Osteocyte (in vitro differentiated cells): Measurements from ENCODE around the gene SPCS1. TPM values are rescaled to one million over a fixed set of nuclear protein-coding genes. Genes with fewer than 3 reads are reported as not detected.

Experiments
- DNase-seq: peaks from one replicate; pipeline ENCODE4 v3.0.0; 2021; ENCODE audit warnings: mixed read lengths; ENCODE audit not compliant: unreplicated experiment; ENCODE audit errors: extremely low spot score
- H3K27ac Mint-ChIP-seq: one replicate; pipeline ENCODE4 v1.8.0; 2021; ENCODE audit warnings: mild to moderate bottlenecking, mixed read lengths; ENCODE audit not compliant: unreplicated experiment
- H3K27me3 Mint-ChIP-seq: one replicate; pipeline ENCODE4 v1.8.0; 2021; ENCODE audit warnings: mixed read lengths; ENCODE audit not compliant: unreplicated experiment
- H3K36me3 Mint-ChIP-seq: one replicate; pipeline ENCODE4 v1.8.0; 2021; ENCODE audit warnings: mixed read lengths; ENCODE audit not compliant: unreplicated experiment
- H3K4me1 Mint-ChIP-seq: one replicate; pipeline ENCODE4 v1.8.0; 2021; ENCODE audit warnings: mixed read lengths; ENCODE audit not compliant: unreplicated experiment
- H3K4me3 Mint-ChIP-seq: one replicate; pipeline ENCODE4 v1.8.0; 2021; ENCODE audit warnings: mild to moderate bottlenecking, moderate library complexity, mixed read lengths; ENCODE audit not compliant: unreplicated experiment
- H3K9me3 Mint-ChIP-seq: one replicate; pipeline ENCODE4 v1.8.0; 2021; ENCODE audit warnings: mixed read lengths; ENCODE audit not compliant: unreplicated experiment
- CTCF ChIP-seq: fragments of 200-600 bp; sonication (generic); IDR thresholded peaks from 2 replicates; pipeline ENCODE4 v1.5.0; 2021; ENCODE audit warnings: antibody characterized with exemption, mild to moderate bottlenecking, moderate library complexity
- total RNA-seq: library from RNA; stranded (reverse); gene quantifications from 2 replicates; pipeline ENCODE4 v1.2.1, GENCODE V29; 2021

Gene SPCS1
- total RNA-seq, 1 donor from 2014 or later = 120 TPM

DNA sequence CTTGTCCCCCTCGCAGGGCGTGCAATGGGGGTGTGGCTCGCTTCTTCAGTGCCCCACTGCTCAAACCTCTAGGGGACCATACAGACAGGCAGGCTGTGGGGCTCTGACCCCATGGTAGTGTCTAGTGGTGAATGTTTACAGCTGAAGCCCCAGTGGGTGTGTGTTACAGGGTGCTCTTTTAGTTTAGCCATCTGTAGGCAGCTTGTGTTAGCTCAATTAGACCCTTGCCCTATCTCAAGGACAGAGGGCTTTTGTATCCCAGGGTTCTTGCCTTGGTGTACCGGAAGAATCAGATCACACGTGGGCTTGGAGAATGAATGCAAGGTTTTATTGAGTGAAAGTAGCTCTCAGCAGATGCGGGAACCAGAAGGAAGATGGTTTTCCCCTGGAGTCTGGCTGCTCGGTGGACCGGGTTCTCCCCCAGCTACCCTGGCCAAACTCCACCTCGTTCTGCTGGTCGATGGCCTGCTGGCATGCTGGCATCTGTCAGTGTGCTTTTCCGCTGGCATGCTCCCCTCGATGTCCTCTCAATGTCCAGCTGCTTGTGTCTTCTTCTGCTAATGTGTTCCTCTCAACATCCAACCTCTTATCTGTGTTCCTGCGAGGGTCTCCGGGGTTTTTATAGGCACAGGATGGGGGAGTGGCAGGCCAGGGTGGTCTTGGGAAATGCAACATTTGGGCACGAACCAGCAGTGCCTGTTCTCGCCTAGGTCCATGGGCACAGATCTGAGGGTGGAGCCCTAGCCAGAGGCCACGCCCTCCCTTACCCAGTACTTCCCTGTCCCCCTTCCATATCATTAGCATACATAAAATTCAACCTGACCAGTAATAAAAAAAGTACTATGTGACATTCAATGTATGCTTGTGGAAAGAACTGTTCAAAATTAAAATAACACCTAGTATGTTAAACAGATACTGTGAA is 6.6 kb downstream of the SPCS1 start:
- no peak overlapping the region for H3K27ac Mint-ChIP-seq
- H3K27me3 Mint-ChIP-seq = no peaks in the 10 kb centered on the region
- no peaks in the 10 kb centered on the region for H3K9me3 Mint-ChIP-seq
- no peak for TF ChIP-seq CTCF
- H3K4me3 Mint-ChIP-seq = no peak overlapping the region
- peaks cover 16% of the 10 kb centered on the region for H3K36me3 Mint-ChIP-seq
- H3K4me1 Mint-ChIP-seq = peaks cover 6% of the 10 kb centered on the region
- DNase-seq = no peak

DNA sequence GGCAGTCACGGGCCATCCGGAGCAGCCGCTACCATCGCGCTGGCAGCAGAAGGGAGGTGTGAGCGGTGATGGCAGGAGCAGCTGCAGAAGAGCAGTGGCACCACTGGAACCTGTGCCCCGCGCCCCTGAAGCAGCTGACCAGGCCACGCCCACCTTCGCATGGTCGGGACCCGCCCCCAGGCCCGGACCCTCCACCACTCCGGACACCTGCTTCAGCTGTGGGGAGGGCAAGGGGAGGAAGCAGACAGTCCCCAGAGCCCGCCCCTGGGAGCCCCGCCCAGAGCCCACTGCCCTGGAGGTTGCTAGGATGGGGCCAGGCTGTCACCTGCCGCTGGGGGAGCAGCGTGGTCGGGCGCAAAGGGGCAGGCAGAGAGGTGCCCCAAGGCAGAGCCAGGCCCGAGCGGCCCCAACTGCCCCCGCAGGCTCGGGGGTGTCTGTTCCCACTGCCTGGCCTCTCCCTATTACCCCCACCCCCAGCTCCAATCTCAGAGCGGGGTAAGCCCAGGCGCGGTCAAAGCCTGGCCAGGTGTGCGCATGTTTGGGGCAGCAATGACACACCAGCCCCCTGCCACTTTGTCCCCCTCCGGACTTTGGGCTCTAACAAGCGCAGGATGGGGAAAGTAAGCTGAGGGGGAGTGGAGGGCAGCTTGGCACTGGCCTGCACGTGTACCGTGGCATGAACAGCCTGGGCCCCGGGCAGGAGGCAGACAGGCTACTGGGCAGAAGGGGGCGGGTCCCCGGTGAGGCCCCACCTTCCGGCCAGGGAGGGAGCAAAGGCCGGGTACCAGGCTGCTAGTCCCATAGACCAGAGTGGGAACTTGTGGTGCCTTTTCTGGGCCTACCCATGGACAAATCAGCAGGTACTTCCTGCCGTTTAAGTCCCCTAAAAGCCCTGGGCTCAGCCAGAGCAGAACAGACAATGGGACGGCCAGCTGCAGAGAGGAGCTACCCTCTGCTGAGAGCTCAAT is 8.7 kb downstream of the SPCS1 start:
- TF ChIP-seq CTCF = no peak
- Mint-ChIP-seq H3K4me1 (no peaks in the 10 kb centered on the region), H3K4me3 (no peak overlapping the region), H3K36me3 (peaks cover 16% of the 10 kb centered on the region), H3K9me3 (peaks cover 1% of the 10 kb centered on the region), H3K27ac (no peak overlapping the region), H3K27me3 (no peaks in the 10 kb centered on the region)
- DNase-seq = no peak

- Mint-ChIP-seq H3K36me3 (peaks cover 25% of the 10 kb centered on the region), H3K4me1 (no peaks in the 10 kb centered on the region), H3K9me3 (peaks cover 4% of the 10 kb centered on the region), H3K27me3 (no peaks in the 10 kb centered on the region), H3K27ac (no peak overlapping the region), H3K4me3 (no peak overlapping the region)
- DNase-seq = no peak
- no peak for TF ChIP-seq CTCF
Measured at GRCh38 chr3:52715714-52716305, 9.9 kb downstream of the SPCS1 start.

DNA sequence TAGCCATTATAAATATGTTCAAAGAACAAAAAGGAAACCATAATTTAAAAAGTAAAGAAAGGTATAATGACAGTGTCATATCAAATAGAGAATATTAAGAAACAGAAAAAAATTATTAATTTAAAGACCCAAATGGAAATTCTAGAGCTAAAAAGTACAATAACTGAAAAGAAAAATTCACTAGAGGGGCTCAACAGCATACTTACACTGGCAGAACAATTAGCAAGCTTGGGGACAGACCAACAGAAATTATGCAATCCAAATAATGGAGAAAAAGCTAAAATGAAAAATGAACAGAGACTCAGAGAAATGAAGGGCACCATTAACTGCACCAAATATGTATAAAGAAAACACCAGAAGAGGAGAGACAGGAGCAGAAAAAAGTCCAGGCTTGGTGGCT is 13.7 kb downstream of the SPCS1 start:
- no peaks in the 10 kb centered on the region for H3K27me3 Mint-ChIP-seq
- no peak overlapping the region for H3K27ac Mint-ChIP-seq
- peaks cover 25% of the 10 kb centered on the region for H3K36me3 Mint-ChIP-seq
- H3K4me3 Mint-ChIP-seq = no peak overlapping the region
- H3K4me1 Mint-ChIP-seq = no peaks in the 10 kb centered on the region
- TF ChIP-seq CTCF = no peak
- no peak for DNase-seq
- peaks cover 4% of the 10 kb centered on the region for H3K9me3 Mint-ChIP-seq
